ENCODE data around the gene NINJ1. TPM values are rescaled to one million over a fixed set of nuclear protein-coding genes. Genes with fewer than 3 reads are reported as not detected.

The NINJ1 gene
- total and polyA plus RNA-seq, 2 of the 13 experiments (the other 11 are each of a cell fraction or from before 2014, with no cell fraction given), result 81.2 to 92.1 TPM

DNA sequence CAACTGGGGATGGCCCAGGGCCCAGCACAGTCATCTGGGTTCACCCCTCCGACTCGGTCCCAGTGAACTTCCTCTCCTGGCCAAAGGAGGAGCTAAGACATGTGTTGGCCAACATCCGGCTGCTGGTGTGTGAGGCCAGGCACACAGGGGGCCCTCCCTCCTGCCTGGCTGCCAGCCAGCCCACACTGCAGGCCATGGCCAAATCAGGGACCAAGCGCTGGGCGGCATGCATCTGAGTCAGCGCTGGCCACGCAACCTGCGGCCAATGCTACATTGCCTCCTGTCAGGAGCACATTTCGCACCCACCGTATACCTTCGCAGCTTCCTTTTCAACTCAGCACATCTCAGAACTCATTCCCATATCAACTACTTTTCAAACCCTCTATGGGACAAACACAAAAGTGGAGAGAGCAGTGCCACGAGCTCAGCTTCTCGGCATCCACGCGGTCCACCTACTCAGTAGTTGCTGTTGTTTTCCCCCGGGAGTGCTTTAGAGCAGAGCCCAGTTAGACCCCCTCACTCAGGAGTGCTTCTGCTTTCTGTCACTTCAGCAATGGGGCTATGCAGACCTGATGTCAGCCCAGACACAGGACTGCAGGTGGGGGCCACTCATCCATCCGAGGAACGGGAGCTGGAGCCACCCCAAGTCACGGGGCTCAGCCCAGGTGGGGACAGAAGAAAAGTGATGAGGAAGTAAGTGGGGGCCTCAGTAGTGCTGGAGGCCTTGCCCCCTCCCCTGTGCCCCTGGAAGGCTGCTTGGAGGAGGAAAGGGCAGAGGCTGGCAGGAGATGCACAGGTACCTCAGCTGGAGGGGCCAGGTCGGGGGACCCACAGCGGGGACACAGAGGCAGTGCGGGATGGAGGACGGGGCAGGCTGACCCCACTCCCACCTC, 13.9 kb downstream of the NINJ1 start (continued):
- TF ChIP-seq ZIK1 (CRISPR knock-in tag; IDR thresholded peaks at IDR 0.05; ENCODE audit: borderline replicate concordance, low read depth), result peak; percentile 83
- TF ChIP-seq, protein P1, sequence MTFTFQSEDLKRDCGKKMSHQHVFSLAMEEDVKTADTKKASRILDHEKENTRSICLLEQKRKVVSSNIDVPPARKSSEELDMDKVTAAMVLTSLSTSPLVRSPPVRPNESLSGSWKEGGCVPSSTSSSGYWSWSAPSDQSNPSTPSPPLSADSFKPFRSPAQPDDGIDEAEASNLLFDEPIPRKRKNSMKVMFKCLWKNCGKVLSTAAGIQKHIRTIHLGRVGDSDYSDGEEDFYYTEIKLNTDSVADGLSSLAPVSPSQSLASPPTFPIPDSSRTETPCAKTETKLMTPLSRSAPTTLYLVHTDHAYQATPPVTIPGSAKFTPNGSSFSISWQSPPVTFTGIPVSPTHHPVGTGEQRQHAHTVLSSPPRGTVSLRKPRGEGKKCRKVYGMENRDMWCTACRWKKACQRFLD (CRISPR knock-in tag; IDR thresholded peaks at IDR 0.05; ENCODE audit: borderline replicate concordance), result no peak
- TF ChIP-seq ZNF230 (CRISPR knock-in tag; IDR thresholded peaks at IDR 0.05), result peak; percentile 45; the same call in 1 of the 2 replicates
- TF ChIP-seq, protein P2, sequence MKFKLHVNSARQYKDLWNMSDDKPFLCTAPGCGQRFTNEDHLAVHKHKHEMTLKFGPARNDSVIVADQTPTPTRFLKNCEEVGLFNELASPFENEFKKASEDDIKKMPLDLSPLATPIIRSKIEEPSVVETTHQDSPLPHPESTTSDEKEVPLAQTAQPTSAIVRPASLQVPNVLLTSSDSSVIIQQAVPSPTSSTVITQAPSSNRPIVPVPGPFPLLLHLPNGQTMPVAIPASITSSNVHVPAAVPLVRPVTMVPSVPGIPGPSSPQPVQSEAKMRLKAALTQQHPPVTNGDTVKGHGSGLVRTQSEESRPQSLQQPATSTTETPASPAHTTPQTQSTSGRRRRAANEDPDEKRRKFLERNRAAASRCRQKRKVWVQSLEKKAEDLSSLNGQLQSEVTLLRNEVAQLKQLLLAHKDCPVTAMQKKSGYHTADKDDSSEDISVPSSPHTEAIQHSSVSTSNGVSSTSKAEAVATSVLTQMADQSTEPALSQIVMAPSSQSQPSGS (CRISPR knock-in tag; IDR thresholded peaks at IDR 0.05), result peak; percentile 80
- no peak for TF ChIP-seq PBX3 (CRISPR knock-in tag; IDR thresholded peaks at IDR 0.05; ENCODE audit: borderline replicate concordance)
- no peak for TF ChIP-seq SMARCE1 (IDR thresholded peaks at IDR 0.05; ENCODE audit: borderline replicate concordance)
- TF ChIP-seq ZMYM4 (CRISPR knock-in tag; IDR thresholded peaks at IDR 0.05), result peak; percentile 64
- TF ChIP-seq MZF1 (CRISPR knock-in tag; IDR thresholded peaks at IDR 0.05; ENCODE audit: borderline replicate concordance), result 0 out of 2 replicates have a peak, but pooled peaks have one; percentile 63
- TF ChIP-seq FOXK1 (CRISPR knock-in tag; IDR thresholded peaks at IDR 0.05; ENCODE audit: borderline replicate concordance, low read depth), result peak; percentile 47; the same call in 1 of the 2 replicates
- peak; percentile 86 for TF ChIP-seq AFF4 (CRISPR knock-in tag; IDR thresholded peaks at IDR 0.05)
- TF ChIP-seq ZNF552 (CRISPR knock-in tag; IDR thresholded peaks at IDR 0.05; ENCODE audit: borderline replicate concordance), result peak; percentile 92
- no peak for TF ChIP-seq ATAD3A (CRISPR knock-in tag; IDR thresholded peaks at IDR 0.05)
- TF ChIP-seq EHMT2 (IDR thresholded peaks at IDR 0.05; ENCODE audit: borderline replicate concordance, low read depth, low read length), result no peak; the same call in 1 of the 2 replicates
- no peak for TF ChIP-seq ZNF235 (CRISPR knock-in tag; IDR thresholded peaks at IDR 0.05; ENCODE audit: borderline replicate concordance)
- TF ChIP-seq ZNF260 (CRISPR knock-in tag; IDR thresholded peaks at IDR 0.05; ENCODE audit: borderline replicate concordance, low read depth), result no peak
- no peak for TF ChIP-seq MBD4 (IDR thresholded peaks at IDR 0.05; ENCODE audit: borderline replicate concordance, low read length)
- peak; percentile 85; the same call in 1 of the 2 replicates for TF ChIP-seq NR0B2 (CRISPR knock-in tag; IDR thresholded peaks at IDR 0.05)
- peak; percentile 94 for TF ChIP-seq ZC3H13 (CRISPR knock-in tag; IDR thresholded peaks at IDR 0.05)
